ES-I3 (cell line): ENCODE results near the gene FYCO1.

Source experiments
- H3K36me3 ChIP-seq: 2 replicates; pipeline ENCODE4 v1.6.1; 2013; ENCODE audit warnings: mild to moderate bottlenecking, low read length, control low read depth, moderate library complexity; ENCODE audit not compliant: insufficient read depth
- H3K4me1 ChIP-seq: 2 replicates; pipeline ENCODE4 v1.6.1; 2013; ENCODE audit warnings: mild to moderate bottlenecking, control low read depth, low read length; ENCODE audit not compliant: insufficient read depth
- H3K9ac ChIP-seq: 2 replicates; pipeline ENCODE4 v1.6.1; 2013; ENCODE audit warnings: low read depth, mild to moderate bottlenecking, low read length, moderate library complexity
- H3K9me3 ChIP-seq: 2 replicates; pipeline ENCODE4 v1.6.1; 2013; ENCODE audit warnings: mild to moderate bottlenecking, low read length, moderate library complexity; ENCODE audit not compliant: control insufficient read depth, insufficient read depth

The FYCO1 gene

GRCh38 chr3:45968149-45968548, 27.5 kb downstream of the FYCO1 start:
- no peak overlapping the region for H3K9ac ChIP-seq
- H3K4me1 ChIP-seq, result peaks cover 7% of the 10 kb centered on the region; the same call in 1 of the 2 replicates
- H3K9me3 ChIP-seq, result no peaks in the 10 kb centered on the region
- H3K36me3 ChIP-seq, result peaks cover 27% of the 10 kb centered on the region

DNA sequence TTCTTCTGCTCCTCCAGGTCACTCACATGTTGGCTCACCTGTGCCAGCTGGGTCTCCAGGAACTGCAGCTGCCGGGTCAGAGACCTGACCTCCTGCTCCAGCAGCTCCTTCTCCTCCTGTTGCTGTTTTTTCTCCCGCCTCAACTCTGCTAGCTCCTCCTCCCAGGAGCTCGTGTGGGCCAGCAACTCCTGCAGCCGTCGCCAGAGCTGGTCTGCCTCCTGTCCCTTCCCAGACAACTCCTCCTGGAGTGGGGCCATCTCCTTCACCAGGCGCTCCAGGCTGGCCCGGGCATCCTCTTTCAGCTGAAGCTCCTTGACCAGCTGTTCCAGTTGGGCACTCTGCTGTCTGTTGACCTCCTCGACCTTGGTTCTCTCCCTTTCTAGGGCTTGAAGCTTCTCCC, 27.9 kb downstream of the FYCO1 start:
- Histone ChIP-seq H3K4me1 (peaks cover 7% of the 10 kb centered on the region; the same call in 1 of the 2 replicates), H3K9ac (no peak overlapping the region), H3K9me3 (no peaks in the 10 kb centered on the region), H3K36me3 (peaks cover 28% of the 10 kb centered on the region)

DNA sequence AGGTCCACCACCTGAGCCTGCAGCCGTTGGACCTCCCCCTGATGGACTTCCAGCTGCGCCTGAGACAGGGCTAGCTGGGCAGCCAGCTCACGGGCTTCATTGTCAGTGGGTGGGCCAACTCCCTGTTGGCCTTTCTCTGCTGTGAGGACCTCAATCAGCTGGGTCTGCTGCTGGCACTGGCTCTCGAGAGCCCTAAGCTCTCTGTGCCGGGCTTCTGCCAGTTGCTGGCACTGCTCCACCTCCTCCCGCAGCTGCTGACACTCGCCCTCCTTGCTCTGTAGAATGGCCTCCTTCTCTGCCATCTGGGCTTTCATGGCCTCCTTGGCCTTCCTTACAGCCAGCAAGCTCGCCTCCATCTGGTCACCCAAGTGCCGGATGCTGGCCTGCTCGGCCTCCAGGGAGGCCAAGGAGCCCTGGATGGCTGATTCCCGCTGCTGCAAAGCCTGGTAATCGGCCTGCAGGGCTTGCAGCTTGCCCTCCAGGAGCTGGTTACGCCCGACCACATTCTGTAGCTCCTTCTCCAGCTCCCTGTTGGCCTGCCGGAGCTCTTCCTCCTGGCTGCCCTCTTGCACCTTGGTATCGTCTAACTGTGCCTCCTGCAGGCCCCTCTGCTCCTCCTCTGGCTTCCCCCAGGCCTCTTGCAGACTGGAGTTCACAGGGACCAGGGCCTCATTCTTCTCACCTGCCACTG, 28.5 kb downstream of the FYCO1 start:
- no peak overlapping the region for H3K9ac ChIP-seq
- peaks cover 28% of the 10 kb centered on the region for H3K36me3 ChIP-seq

DNA sequence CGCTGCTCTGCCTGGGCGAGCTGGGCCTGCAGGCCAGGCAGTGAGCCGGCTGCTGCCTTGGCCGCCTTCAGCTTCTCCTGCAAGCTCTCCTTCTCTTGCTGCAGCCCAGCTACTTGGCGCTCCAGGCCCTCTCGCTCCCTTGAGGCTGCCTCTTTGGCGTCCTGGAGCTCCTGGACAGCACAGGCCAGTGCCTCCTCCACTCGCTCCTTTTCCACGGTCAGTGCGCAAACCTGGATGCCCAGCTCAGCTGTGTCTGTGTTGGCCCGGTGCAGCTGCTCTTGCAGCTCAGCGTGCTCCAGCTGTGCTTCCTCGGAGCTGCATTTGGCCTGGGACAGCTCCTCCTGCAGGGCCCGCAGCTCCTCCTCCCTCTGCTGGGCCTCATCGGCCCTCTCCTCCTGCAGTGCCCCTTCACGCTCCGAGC, 29.2 kb downstream of the FYCO1 start:
- Histone ChIP-seq H3K9ac (no peak overlapping the region), H3K36me3 (peaks cover 28% of the 10 kb centered on the region), H3K9me3 (no peaks in the 10 kb centered on the region), H3K4me1 (peaks cover 7% of the 10 kb centered on the region; the same call in 1 of the 2 replicates)

More for the DNA sequence above, 28.5 kb downstream of the FYCO1 start:
- no peaks in the 10 kb centered on the region for H3K9me3 ChIP-seq
- H3K4me1 ChIP-seq, result peaks cover 7% of the 10 kb centered on the region; the same call in 1 of the 2 replicates

GRCh38 chr3:45965653-45966052, 30.0 kb downstream of the FYCO1 start:
- peaks cover 30% of the 10 kb centered on the region for H3K36me3 ChIP-seq

DNA sequence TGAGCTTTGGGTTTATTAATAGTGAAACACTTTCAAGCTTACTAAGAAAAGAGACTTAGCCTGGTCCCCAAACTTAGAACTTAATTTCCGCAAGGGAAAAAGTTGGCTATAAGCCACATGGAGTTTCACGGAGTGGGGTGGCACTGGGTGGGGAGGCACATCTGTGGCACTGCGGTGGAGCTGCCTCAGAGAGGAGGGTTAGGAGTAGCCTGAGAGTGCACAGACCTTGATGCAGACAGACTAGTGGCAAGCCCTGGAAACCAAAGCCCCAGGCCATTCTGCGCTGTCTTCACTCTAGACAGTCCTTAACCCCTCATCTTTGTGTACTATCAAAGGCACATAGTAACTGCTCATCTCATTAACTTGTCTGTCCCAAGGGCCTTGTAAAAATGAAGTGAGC, 30.4 kb downstream of the FYCO1 start:
- peaks cover 33% of the 10 kb centered on the region for H3K36me3 ChIP-seq

More at GRCh38 chr3:45965653-45966052, 30.0 kb downstream of the FYCO1 start:
- peaks cover 7% of the 10 kb centered on the region; the same call in 1 of the 2 replicates for H3K4me1 ChIP-seq
- H3K9ac ChIP-seq, result no peak overlapping the region
- H3K9me3 ChIP-seq, result no peaks in the 10 kb centered on the region

DNA sequence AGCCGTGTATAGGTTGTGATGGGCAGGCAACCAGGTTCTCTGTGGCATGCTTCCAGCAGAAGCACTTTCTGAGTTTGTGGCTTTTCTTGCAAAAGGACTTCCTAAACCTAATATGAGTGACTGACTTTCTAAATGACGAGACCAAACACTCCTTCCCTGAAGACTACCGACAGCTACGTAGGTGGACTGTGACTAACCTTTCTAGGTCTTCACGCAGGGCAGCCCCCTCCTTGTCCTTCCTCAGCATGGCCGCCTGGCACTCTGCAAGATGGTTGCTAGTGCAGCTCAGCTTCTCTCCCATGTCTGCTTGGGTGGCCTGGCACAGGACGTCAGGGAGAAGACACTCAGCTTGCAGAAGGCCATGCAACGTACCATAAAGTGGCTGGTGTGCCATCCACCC, 31.5 kb downstream of the FYCO1 start:
- Histone ChIP-seq H3K9ac (no peak overlapping the region), H3K4me1 (peaks cover 4% of the 10 kb centered on the region; the same call in 1 of the 2 replicates), H3K36me3 (peaks cover 37% of the 10 kb centered on the region), H3K9me3 (no peaks in the 10 kb centered on the region)

More for the DNA sequence above, 30.4 kb downstream of the FYCO1 start:
- H3K9me3 ChIP-seq, result no peaks in the 10 kb centered on the region
- H3K4me1 ChIP-seq, result peaks cover 7% of the 10 kb centered on the region; the same call in 1 of the 2 replicates
- H3K9ac ChIP-seq, result no peak overlapping the region

DNA sequence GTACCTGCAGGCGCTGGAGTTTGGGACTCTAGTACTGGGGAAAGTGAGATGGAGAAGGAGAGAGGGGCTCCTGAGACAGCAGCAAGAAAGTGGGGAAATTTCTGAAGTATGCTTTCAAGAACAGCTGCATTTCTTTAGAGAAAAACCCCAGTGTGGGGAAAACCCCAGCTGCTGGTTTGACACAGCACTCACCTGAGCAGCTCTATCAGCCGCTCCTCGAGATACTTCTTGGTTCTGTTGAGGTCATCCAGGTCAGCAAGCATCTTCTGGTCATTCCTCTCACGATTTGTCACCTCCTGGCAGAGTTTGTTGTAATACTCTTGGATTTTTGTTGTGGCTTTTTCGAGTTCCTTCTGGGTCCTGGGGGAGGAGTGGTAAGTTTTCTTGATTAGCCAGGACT, 33.6 kb downstream of the FYCO1 start:
- Histone ChIP-seq H3K4me1 (no peaks in the 10 kb centered on the region), H3K36me3 (peaks cover 37% of the 10 kb centered on the region), H3K9me3 (no peaks in the 10 kb centered on the region), H3K9ac (no peak overlapping the region)

- H3K9me3 ChIP-seq, result no peaks in the 10 kb centered on the region
- H3K9ac ChIP-seq, result no peak overlapping the region
- H3K36me3 ChIP-seq, result peaks cover 33% of the 10 kb centered on the region
- no peaks in the 10 kb centered on the region for H3K4me1 ChIP-seq
Measured at GRCh38 chr3:45960289-45960688, 35.3 kb downstream of the FYCO1 start.

GRCh38 chr3:45959201-45959600, 36.4 kb downstream of the FYCO1 start:
- Histone ChIP-seq H3K4me1 (no peaks in the 10 kb centered on the region), H3K9ac (no peak overlapping the region), H3K9me3 (no peaks in the 10 kb centered on the region), H3K36me3 (peaks cover 30% of the 10 kb centered on the region)

DNA sequence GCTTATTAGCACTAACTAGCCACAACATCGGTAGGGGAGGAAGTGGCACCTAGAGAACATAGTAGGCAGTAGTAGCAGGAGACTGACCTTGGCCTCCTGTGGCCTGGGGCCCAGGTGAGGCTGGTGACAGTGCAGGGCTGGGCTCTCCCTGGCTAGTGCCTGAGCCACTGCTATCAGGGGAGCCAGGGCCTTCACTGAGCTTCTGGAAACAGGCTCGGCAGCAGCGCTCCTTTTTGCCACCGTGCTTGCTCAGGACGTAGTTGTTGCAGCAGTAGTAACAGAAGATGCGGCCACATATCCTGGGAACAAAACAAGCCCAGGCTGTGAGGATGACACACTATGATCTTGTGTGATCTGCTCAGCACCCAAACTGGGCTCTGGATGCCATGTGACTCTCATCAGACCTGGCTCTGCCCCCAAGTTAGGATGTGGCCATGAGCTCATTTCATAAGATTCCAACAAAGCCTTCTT, 37.3 kb downstream of the FYCO1 start:
- H3K36me3 ChIP-seq, result peaks cover 32% of the 10 kb centered on the region
- no peak overlapping the region for H3K9ac ChIP-seq
- H3K4me1 ChIP-seq, result no peaks in the 10 kb centered on the region
- no peaks in the 10 kb centered on the region for H3K9me3 ChIP-seq

GRCh38 chr3:45957586-45957985, 38.0 kb downstream of the FYCO1 start:
- H3K36me3 ChIP-seq, result peaks cover 30% of the 10 kb centered on the region
- H3K9ac ChIP-seq, result no peak overlapping the region
- H3K9me3 ChIP-seq, result no peaks in the 10 kb centered on the region
- H3K4me1 ChIP-seq, result no peaks in the 10 kb centered on the region

GRCh38 chr3:45955706-45956105, 39.9 kb downstream of the FYCO1 start:
- peaks cover 29% of the 10 kb centered on the region for H3K36me3 ChIP-seq
- H3K9me3 ChIP-seq, result no peaks in the 10 kb centered on the region
- no peak overlapping the region for H3K9ac ChIP-seq
- no peaks in the 10 kb centered on the region for H3K4me1 ChIP-seq

GRCh38 chr3:45955017-45955647, 40.5 kb downstream of the FYCO1 start:
- Histone ChIP-seq H3K4me1 (no peaks in the 10 kb centered on the region), H3K36me3 (peaks cover 25% of the 10 kb centered on the region), H3K9ac (no peak overlapping the region), H3K9me3 (no peaks in the 10 kb centered on the region)

DNA sequence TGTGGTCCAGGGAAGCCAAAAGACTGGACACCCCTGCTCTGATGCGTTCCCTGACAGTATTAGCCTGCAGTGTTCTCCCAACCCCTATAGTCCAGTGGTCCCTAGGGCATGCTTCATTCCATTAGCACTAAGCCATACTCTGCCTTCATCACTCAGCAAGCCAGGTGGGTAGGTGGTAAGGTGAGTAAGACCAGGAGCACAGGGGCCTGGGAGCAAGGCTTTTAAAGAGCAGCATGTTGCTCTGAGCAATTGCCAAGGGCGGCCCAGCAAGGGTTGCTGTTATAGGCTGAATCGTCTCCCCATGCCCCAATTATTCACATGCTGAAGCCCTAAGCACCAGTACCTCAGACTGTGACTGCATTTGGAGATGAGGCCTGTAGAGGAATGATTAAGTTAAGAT, 41.3 kb downstream of the FYCO1 start:
- Histone ChIP-seq H3K36me3 (peaks cover 21% of the 10 kb centered on the region), H3K4me1 (no peaks in the 10 kb centered on the region), H3K9ac (no peak overlapping the region), H3K9me3 (no peaks in the 10 kb centered on the region)
